ENCODE data around the gene FLOT1.

The FLOT1 gene

DNA sequence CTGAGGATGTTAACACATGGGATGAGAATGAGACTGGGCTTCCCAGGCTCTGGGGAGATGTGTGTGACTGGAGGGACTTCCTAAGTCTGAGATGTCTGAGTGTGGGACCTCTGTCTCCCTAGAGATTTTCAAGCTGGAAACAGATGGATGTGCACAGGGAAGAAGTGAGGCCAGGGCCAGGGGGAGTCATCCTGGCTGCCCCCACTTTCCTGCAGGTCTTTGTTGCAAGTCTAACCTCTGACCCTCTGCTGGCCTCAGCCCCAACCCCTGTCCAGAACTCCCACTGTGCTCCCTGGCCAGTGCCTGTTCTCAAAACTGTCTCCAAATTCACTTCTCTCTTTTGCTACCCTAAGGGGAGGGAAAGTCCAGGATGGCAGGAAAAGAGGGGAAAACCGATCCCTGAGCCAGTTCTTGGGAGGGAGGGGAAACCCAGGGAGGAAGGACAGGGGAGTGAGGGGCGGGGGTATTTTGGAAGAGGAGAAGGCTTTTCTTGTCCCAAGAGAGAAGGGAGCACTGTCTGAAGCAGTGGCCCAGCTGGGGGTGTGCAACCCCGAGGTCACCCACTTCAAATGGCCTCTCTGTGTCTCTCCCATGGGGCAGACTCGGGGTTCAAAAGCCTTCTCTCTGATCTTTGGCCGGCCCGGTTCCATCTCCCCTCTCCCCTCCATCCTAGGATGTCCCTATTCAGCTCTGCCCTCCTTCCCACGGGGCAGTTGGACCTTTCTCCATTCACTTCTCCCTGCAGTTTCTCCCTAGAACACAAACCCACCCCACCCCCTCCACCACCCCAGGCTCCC is 59.1 kb downstream of the FLOT1 start:
- no peak for FAIRE-seq
- no peak for DNase-seq (ENCODE audit: insufficient read length, low spot score)

DNA sequence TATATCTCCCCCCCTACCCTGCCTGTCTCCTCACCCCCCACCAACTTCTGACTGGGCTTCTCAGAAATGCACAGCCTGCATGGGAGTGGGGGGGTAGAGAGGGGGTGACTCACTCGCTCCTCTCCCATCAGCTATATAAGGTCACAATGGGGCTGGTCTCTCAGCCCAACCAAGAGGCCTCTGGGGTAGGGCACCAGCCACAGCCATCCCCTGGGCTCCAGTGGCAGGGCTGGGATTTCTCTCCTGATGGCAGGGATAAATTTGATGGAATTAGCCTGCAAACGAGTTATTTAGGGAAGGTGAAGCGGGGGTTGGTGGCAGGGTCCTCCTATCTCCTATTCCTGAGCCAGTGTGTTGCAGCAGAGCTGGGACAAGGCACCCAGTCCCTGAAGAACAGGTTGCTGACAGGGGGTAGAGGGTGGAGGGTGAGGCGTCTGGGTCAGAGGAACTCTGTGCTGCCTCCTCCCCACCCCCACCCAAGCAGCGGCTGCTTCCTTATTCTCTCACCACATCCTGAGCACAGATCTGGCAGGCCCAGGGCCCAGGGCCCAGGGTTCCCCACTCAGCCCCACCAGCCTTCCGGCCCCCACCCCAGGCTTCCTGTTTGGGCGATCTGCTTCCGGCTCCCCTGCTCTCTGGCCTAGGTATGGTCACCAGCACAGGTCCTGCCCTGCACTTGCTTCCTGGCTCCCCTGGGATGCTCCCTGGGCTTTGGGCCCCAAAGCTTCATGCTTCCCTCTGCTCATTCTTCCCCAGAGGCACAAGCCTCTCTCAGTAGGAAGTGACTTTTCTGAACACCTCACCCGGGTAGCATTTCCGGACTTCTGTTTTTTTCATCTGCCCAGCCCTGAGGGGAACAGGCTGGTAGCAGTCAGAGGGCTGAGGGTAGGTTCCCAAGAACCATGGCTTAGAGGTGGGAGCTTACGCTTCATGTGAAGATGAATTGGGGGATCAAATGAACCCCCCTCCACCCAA is 60.1 kb downstream of the FLOT1 start:
- DNase-seq (ENCODE audit: insufficient read length, low spot score) (peak; percentile 73), FAIRE-seq (no peak)

DNA sequence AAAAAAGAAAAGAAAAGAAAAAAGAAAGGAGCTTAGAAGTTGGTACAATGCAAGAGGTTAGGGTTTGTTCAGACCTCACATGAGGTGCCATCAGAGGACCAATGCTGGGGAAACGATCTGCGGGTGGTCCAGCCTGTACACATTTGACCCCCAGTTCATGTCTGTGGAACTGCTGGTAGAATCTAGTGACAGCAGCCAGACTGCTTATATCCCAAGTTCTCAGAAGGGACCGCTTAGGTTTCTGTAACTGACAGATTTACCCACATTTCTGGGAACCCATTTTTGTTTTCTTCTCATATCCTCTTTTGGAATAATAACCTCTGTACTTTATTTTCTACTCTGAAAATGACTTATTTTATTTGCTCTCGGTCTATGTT is 60.7 kb downstream of the FLOT1 start:
- DNase-seq (ENCODE audit: insufficient read length, low spot score) (no peak), FAIRE-seq (no peak)

DNA sequence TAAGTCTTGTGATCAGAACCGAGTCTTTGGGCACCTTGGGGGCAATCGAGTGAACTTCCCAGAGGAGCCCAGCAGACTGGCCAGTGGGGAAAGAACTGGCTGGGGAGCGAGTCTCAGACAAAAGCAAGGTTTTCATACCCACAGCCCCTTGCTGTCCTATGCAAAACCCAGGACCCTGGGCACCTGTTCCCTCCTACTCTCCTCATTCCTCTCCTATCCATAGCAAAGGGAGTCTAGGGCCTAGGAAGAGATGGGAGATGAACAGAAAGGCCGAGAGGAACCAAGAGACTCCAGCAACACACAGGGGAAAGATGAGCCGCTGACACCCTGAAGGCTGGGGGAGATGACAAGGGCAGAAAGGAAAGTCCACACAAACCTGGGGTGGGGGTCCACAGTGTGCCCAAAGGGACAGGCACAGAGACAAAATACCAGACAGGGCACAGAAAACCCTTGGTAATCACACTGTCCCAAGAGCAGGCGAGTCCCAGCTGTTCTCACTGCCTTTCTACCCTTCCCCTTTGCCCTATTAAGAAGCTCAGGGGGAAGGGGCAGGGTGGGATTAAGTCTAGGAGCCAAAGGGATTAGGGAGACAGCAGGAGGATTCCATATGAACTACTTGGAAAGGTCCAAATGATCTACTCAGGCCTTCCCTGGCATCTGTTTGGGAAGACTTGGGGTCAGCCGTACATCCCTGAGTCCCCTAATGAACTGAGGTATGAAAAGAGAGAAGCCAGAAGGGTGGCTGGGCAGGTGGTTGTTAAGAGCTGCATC is 62.5 kb downstream of the FLOT1 start:
- no peak for FAIRE-seq
- DNase-seq (ENCODE audit: insufficient read length, low spot score), result no peak

DNA sequence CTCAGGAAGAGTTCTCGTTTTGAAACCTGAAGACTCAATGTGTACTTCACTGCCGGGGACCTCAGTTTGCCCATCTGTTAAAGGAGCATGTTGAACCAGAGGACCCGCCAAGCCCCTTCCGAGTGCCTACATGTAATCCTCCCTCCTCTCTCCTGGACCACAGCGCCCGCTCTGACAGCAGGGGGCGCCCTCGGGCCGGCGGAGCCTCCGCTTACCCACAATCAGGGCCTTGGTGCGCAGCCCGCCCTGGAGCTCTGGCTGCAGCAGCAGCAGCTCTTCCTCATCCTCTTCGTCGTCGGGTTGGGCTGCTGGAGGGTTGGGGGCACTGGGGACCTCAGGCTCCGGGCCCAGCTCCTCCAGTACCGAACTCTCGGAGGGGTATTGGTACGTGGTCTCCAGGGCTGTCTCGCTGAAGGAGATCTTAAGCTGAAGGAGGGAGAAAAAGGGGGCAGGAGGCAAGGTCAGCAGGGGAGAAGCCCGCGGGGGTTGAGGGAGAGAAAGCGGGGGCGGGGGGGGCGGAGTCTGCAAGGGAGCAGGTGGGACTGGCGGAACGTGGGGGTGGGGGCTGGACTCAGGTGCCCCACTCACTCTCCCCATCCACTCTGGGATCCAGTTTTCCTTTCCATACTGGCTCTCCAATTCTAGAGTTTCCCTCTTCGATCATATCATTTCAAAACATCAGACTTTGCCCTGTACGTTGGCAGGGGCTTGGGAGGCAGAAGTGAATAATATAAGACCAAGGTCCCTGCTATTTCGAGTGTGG is 63.3 kb downstream of the FLOT1 start:
- DNase-seq (ENCODE audit: insufficient read length, low spot score), result peak; percentile 71

More for the DNA sequence above, 63.3 kb downstream of the FLOT1 start:
- no peak for FAIRE-seq

All from HTR-8/SVneo (cell line).